K562 (cell line): ENCODE measurements around the gene BAHD1. TPM values are rescaled to one million over a fixed set of nuclear protein-coding genes. Genes with fewer than 3 reads are reported as not detected.

ENCODE experiments used
- ATAC-seq: fragments of 200-7000 bp; cut with Tn5 transposase; 3 replicates; pipeline ENCODE4 v1.9.1; 2020; ENCODE audit warnings: moderate library complexity
- BruUV-seq: library from RNA; stranded (reverse); fragments of 400-500 nt; replicated peaks from 2 replicates; lab custom pipeline; 2021; lab: Mats Ljungman, UMichigan
- CTCF ChIA-PET: fragments of 300-600 bp; formaldehyde crosslinking; extraction: SDS; loops from one replicate; lab custom pipeline; 2021; ENCODE audit warnings: low intra/inter-chr PET ratio; lab: Yijun Ruan, JAX
- POLR2A ChIA-PET: fragments of 300-600, 350-650 bp; sonication (Branson Sonifier 250); formaldehyde crosslinking; extraction: SDS; loops from one replicate; lab custom pipeline; 2021; ENCODE audit warnings: antibody characterized with exemption, inconsistent platforms; lab: Yijun Ruan, JAX
- DNase-seq, 4 experiments: peaks; one replicate each; pipeline versions ENCODE4 v3.0.0 to v3.0.0-alpha.2; 2011 to 2018; ENCODE audit warnings: low spot score in 3 of 4, mixed read lengths in 3 of 4; ENCODE audit errors: extremely low read depth in 1 of 4
- FAIRE-seq: peaks from 2 replicates; lab custom pipeline; 2011; peaks lifted over from hg19 to GRCh38; lab: Jason Lieb, UNC
- H2AFZ ChIP-seq: 2 replicates; pipeline ENCODE4 v1.6.0; 2011; ENCODE audit warnings: low read depth, low read length, control low read depth, inconsistent platforms
- H3K27ac ChIP-seq: fragments of 200-600 bp; 3 replicates; pipeline ENCODE4 v1.8.0; 2011; ENCODE audit warnings: low read depth, mild to moderate bottlenecking, control low read depth, inconsistent platforms, low read length, moderate library complexity, mixed read lengths; ENCODE audit errors: extremely low read depth
- H3K27me3 ChIP-seq, 2 experiments: fragments of 300-600 bp in 1 of 2; 2 replicates in 1 of 2; 3 replicates in 1 of 2; pipeline versions ENCODE4 v1.6.0 to v1.8.0; 2011; ENCODE audit warnings: inconsistent platforms in 2 of 2, low read length in 2 of 2, mild to moderate bottlenecking in 1 of 2, mixed read lengths in 1 of 2, moderate library complexity in 1 of 2; ENCODE audit not compliant: control insufficient read depth in 2 of 2, insufficient read depth in 2 of 2
- H3K36me3 ChIP-seq: fragments of 300-600 bp; 3 replicates; pipeline ENCODE4 v1.8.0; 2011; ENCODE audit warnings: mild to moderate bottlenecking, low read length, inconsistent platforms; ENCODE audit not compliant: control insufficient read depth, insufficient read depth
- H3K4me1 ChIP-seq, 2 experiments: fragments of 200-600 bp in 1 of 2; replicated peaks in 1 of 2; 2 replicates in 1 of 2; 3 replicates in 1 of 2; pipeline versions ENCODE4 v1.5.1 to v1.8.0; 2011; ENCODE audit warnings: inconsistent platforms in 2 of 2, low read length in 2 of 2, mild to moderate bottlenecking in 1 of 2, mixed read lengths in 1 of 2, moderate library complexity in 1 of 2; ENCODE audit not compliant: control insufficient read depth in 2 of 2, insufficient read depth in 2 of 2
- H3K4me2 ChIP-seq: 2 replicates; pipeline ENCODE4 v1.6.1; 2011; ENCODE audit warnings: low read length, control low read depth, inconsistent platforms, mixed read lengths; ENCODE audit not compliant: insufficient read depth
- H3K4me3 ChIP-seq: fragments of 200-600 bp; sonication (generic), shearing (Covaris generic); 2 replicates; pipeline ENCODE4 v1.5.1; 2016; ENCODE audit warnings: control low read depth, inconsistent platforms
- H3K79me2 ChIP-seq: fragments of 200-600 bp; 3 replicates; pipeline ENCODE4 v1.8.0; 2011; ENCODE audit warnings: low read length, inconsistent platforms; ENCODE audit not compliant: control insufficient read depth, insufficient read depth
- H3K9ac ChIP-seq, 2 experiments: 2 replicates each; pipeline versions ENCODE4 v1.6.0 to v1.6.1; 2011; ENCODE audit warnings: low read depth in 2 of 2, low read length in 2 of 2, control low read depth in 1 of 2, inconsistent platforms in 1 of 2, mild to moderate bottlenecking in 1 of 2, mixed read lengths in 1 of 2; ENCODE audit not compliant: insufficient read depth in 1 of 2
- H3K9me1 ChIP-seq: one replicate; pipeline ENCODE4 v1.6.0; 2011; ENCODE audit warnings: inconsistent platforms, mild to moderate bottlenecking, low read length, moderate library complexity; ENCODE audit not compliant: control insufficient read depth, insufficient read depth
- H3K9me3 ChIP-seq: replicated peaks from 2 replicates; pipeline ENCODE4 v1.5.1; 2011; ENCODE audit warnings: low read depth, low read length, inconsistent platforms; ENCODE audit not compliant: control insufficient read depth, insufficient read depth
- H4K20me1 ChIP-seq: replicated peaks from 2 replicates; pipeline ENCODE4 v1.6.1; 2011; ENCODE audit warnings: low read length, inconsistent platforms, mixed read lengths; ENCODE audit not compliant: control insufficient read depth, insufficient read depth
- CEBPG ChIP-seq, 3 experiments: fragments of 200-800 bp in 1 of 3; sonication (Bioruptor generic) in 1 of 3; sonication (generic) in 1 of 3; formaldehyde crosslinking in 1 of 3; IDR thresholded peaks in 2 of 3; conservative IDR thresholded peaks in 1 of 3; 2 replicates each; pipeline versions ENCODE4 v1.6.1 to v1.8.0; 2016 to 2022; ENCODE audit warnings: missing compliant biosample characterization in 2 of 3, missing genetic modification characterization in 2 of 3, mild to moderate bottlenecking in 1 of 3, missing genetic modification reagents in 1 of 3
- DMBX1 ChIP-seq: fragments of 250-450 bp; sonication (Bioruptor Pico); IDR thresholded peaks from 2 replicates; pipeline ENCODE4 v1.8.0; 2022; ENCODE audit warnings: inconsistent platforms, mild to moderate bottlenecking, moderate library complexity, borderline replicate concordance
- DNMT1 ChIP-seq: fragments of 450-650 bp; IDR thresholded peaks from 2 replicates; pipeline ENCODE4 v1.6.1; 2016; ENCODE audit warnings: antibody characterized with exemption, mild to moderate bottlenecking
- HDGF ChIP-seq: fragments of 450-650 bp; IDR thresholded peaks from 2 replicates; pipeline ENCODE4 v1.6.1; 2016
- ILK ChIP-seq: fragments of 450-650 bp; IDR thresholded peaks from 2 replicates; pipeline ENCODE4 v1.6.1; 2016; ENCODE audit warnings: missing genetic modification characterization, low read depth, mild to moderate bottlenecking, missing compliant biosample characterization, moderate library complexity, borderline replicate concordance
- L3MBTL2 ChIP-seq: fragments of 450-650 bp; IDR thresholded peaks from 2 replicates; pipeline ENCODE4 v1.6.1; 2016; ENCODE audit warnings: mild to moderate bottlenecking, moderate library complexity
- MECOM ChIP-seq: fragments of 250-450 bp; sonication (Bioruptor Pico); IDR thresholded peaks from 2 replicates; pipeline ENCODE4 v1.8.0; 2022; ENCODE audit warnings: inconsistent platforms
- MXI1 ChIP-seq: IDR thresholded peaks from 2 replicates; pipeline ENCODE4 v1.6.1; 2011; ENCODE audit warnings: low read depth, mild to moderate bottlenecking, improper control_type of control experiment, low read length
- PHB2 ChIP-seq: fragments of 450-650 bp; IDR thresholded peaks from 2 replicates; pipeline ENCODE4 v1.6.1; 2017; ENCODE audit warnings: low read depth
- RBBP5 ChIP-seq: fragments of 200-600 bp; sonication (generic); IDR thresholded peaks from 2 replicates; pipeline ENCODE4 v1.6.1; 2012; ENCODE audit warnings: borderline replicate concordance, mild to moderate bottlenecking, low read length, control low read depth, inconsistent platforms; ENCODE audit not compliant: insufficient read depth, poor library complexity, severe bottlenecking
- RHOXF2B ChIP-seq: fragments of 250-450 bp; sonication (Bioruptor Pico); conservative IDR thresholded peaks from 2 replicates; pipeline ENCODE4 v1.5.1; 2021
- SMC3 ChIP-seq: conservative IDR thresholded peaks from 2 replicates; pipeline ENCODE4 v1.6.1; 2011; ENCODE audit warnings: low read depth, low read length, improper control_type of control experiment; ENCODE audit not compliant: insufficient read depth
- TSC22D4 ChIP-seq: fragments of 450-650 bp; IDR thresholded peaks from 2 replicates; pipeline ENCODE4 v1.6.1; 2016; ENCODE audit warnings: missing genetic modification characterization, missing biosample characterization, control low read depth
- ZNF57 ChIP-seq: fragments of 450-650 bp; formaldehyde crosslinking; IDR thresholded peaks from 2 replicates; pipeline ENCODE4 v1.4.0; 2020; ENCODE audit warnings: mild to moderate bottlenecking, moderate library complexity
- ZNF584 ChIP-seq: fragments of 200-800 bp; sonication (Bioruptor generic); IDR thresholded peaks from 2 replicates; pipeline ENCODE4 v1.6.1; 2016; ENCODE audit warnings: low read depth, mild to moderate bottlenecking, missing genetic modification characterization, missing compliant biosample characterization
- WGBS: fragments of 100-300 bp; shearing (Covaris generic); methylation state at CpG from one replicate; pipeline ENCODE4 v1.1.6; 2016; ENCODE audit warnings: low coverage, mixed read lengths; ENCODE audit not compliant: insufficient coverage; ENCODE audit errors: missing lambda C conversion rate; 5-methylcytosine and 5-hydroxymethylcytosine counted together
- in situ Hi-C: fragments of 300-500 bp; cut with MboI; formaldehyde crosslinking; loops from 4 replicates; pipeline ENCODE4 v1.15.0; 2018; ENCODE audit warnings: inconsistent platforms, mixed read lengths
- intact Hi-C: fragments of 100-400 bp; cut with micrococcal nuclease; formaldehyde crosslinking; loops from 2 replicates; pipeline ENCODE4 v1.14.2; 2022
- polyA plus RNA-seq, 8 experiments: library from polyadenylated mRNA; depleted of rRNA in 4 of 8; stranded (reverse) in 5 of 8; unstranded in 3 of 8; fragments of >200 nt; fragmentation: Nextera tagmentation in 2 of 8; fragmentation: Illumina TruSeq in 1 of 8; extraction: Ambion mirVana in 2 of 8; extraction: Trizol in 1 of 8; gene quantifications; 2 replicates each; pipeline versions ENCODE4 v1.2.1 to v1.2.3, GENCODE V29; 2011 to 2014; ENCODE audit warnings: inconsistent platforms in 1 of 8, missing spikeins in 1 of 8
- total RNA-seq, 7 experiments: library from RNA; depleted of rRNA in 6 of 7; stranded (reverse); fragments of >200 nt in 6 of 7; fragmentation: Illumina TruSeq in 2 of 7; extraction: Trizol in 2 of 7; gene quantifications; 2 replicates each; pipeline versions ENCODE4 v1.2.1 to v1.2.3, GENCODE V29; 2011 to 2021; ENCODE audit warnings: low replicate concordance in 1 of 7
- TF ChIP-seq, protein P1 (sequence below): fragments of 250-450 bp; sonication (Bioruptor Pico); IDR thresholded peaks from 2 replicates; pipeline ENCODE4 v1.5.0; 2022; ENCODE audit warnings: mild to moderate bottlenecking

Gene BAHD1
- total and polyA plus RNA-seq, 9 of the 15 experiments (the other 6 are each of a cell fraction or from before 2014, with no cell fraction given) = 0.55 to 38.5 (median 11.5) TPM

GRCh38 chr15:40445421-40445922, 4.7 kb downstream of the BAHD1 start:
- POLR2A ChIA-PET = interaction anchor here (0.5 to 8.4 kb wide), 2 partner anchors 8 to 40 kb away, joined by 3 to 89 read pairs; no protein-coding TSS in a partner anchor
- TF ChIP-seq DNMT1 (no peak), MXI1 (no peak), RBBP5 (no peak), HDGF (no peak), SMC3 (no peak), TSC22D4 (tag) (no peak), ZNF57 (CRISPR knock-in tag) (no peak), ZNF584 (CRISPR knock-in tag) (no peak), DMBX1 (CRISPR knock-in tag) (no peak), CEBPG (CRISPR knock-in tag; IDR thresholded peaks at IDR 0.05) (no peak), CEBPG (tag; conservative IDR thresholded peaks at IDR 0.05 in 1 of 2, IDR thresholded peaks at IDR 0.05 in 1 of 2) (no peak), MECOM (no peak), ILK (tag) (no peak), L3MBTL2 (no peak), RHOXF2B (CRISPR knock-in tag) (no peak), PHB2 (no peak)
- TF ChIP-seq, protein P1, sequence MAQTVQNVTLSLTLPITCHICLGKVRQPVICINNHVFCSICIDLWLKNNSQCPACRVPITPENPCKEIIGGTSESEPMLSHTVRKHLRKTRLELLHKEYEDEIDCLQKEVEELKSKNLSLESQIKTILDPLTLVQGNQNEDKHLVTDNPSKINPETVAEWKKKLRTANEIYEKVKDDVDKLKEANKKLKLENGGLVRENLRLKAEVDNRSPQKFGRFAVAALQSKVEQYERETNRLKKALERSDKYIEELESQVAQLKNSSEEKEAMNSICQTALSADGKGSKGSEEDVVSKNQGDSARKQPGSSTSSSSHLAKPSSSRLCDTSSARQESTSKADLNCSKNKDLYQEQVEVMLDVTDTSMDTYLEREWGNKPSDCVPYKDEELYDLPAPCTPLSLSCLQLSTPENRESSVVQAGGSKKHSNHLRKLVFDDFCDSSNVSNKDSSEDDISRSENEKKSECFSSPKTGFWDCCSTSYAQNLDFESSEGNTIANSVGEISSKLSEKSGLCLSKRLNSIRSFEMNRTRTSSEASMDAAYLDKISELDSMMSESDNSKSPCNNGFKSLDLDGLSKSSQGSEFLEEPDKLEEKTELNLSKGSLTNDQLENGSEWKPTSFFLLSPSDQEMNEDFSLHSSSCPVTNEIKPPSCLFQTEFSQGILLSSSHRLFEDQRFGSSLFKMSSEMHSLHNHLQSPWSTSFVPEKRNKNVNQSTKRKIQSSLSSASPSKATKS (CRISPR knock-in tag) = no peak
- H3K36me3 ChIP-seq = peaks cover 30% of the 10 kb centered on the region; the same call in 2 of the 3 replicates
- H4K20me1 ChIP-seq = peaks cover 40% of the 10 kb centered on the region
- H3K4me2 ChIP-seq = no peak overlapping the region
- no peak overlapping the region for H2AFZ ChIP-seq
- no peaks in the 10 kb centered on the region for H3K9me3 ChIP-seq
- no peak overlapping the region for H3K4me3 ChIP-seq
- peaks cover 89% of the 10 kb centered on the region for H3K79me2 ChIP-seq
- ATAC-seq (no peak), FAIRE-seq (no peak), DNase-seq (no peak)
- intact Hi-C loops (no loop called here), in situ Hi-C loops (no loop called here)
- H3K27me3 ChIP-seq = no peaks in the 10 kb centered on the region
- BruUV-seq = no TSS peak
- CTCF ChIA-PET = interaction anchor here (0.6 kb wide), 1 partner anchor 43 kb away, joined by 3 read pairs; no protein-coding TSS in a partner anchor
- H3K9me1 ChIP-seq = peaks cover 4% of the 10 kb centered on the region
- H3K27ac ChIP-seq = no peak overlapping the region
- H3K9ac ChIP-seq = peak overlapping the region in 1 of 2 experiments; percentile 1; a peak in 1 of 4 replicates
- 72% methylated on average over 9 of the region's 9 CpGs for WGBS
- H3K4me1 ChIP-seq = peaks cover 26 to 29% of the 10 kb centered on the region in 2 experiments
